Colon (tissue), 2 donors: ENCODE data around the gene SYNGAP1.

Experiments
- FAIRE-seq: peaks from 2 replicates; lab custom pipeline; 2012; peaks lifted over from hg19 to GRCh38; lab: Jason Lieb, UNC
- donor health status: control.
- donor health status: control.

Gene SYNGAP1

GRCh38 chr6:33404884-33405283 lies 15.0 kb upstream of the SYNGAP1 start:
- FAIRE-seq = no peak

- no peak for FAIRE-seq
Observed at GRCh38 chr6:33405386-33405940, 14.4 kb upstream of the SYNGAP1 start.

GRCh38 chr6:33406126-33406525 lies 13.7 kb upstream of the SYNGAP1 start:
- no peak for FAIRE-seq

- FAIRE-seq = no peak
Observed at GRCh38 chr6:33407132-33407718, 12.6 kb upstream of the SYNGAP1 start.

GRCh38 chr6:33410050-33410710 lies 9.7 kb upstream of the SYNGAP1 start:
- no peak for FAIRE-seq

- no peak for FAIRE-seq
Observed at GRCh38 chr6:33410711-33411631, 8.9 kb upstream of the SYNGAP1 start, which contains the start of gene PHF1. Gene PHF1 (plus strand): TSS chr6:33411014. CDS start chr6:33412264, 1,250 bp downstream.

GRCh38 chr6:33411632-33412005 lies 8.2 kb upstream of the SYNGAP1 start:
- no peak for FAIRE-seq

GRCh38 chr6:33412140-33413009 lies 7.5 kb upstream of the SYNGAP1 start:
- no peak for FAIRE-seq

- no peak for FAIRE-seq
Observed at GRCh38 chr6:33413241-33414120, 6.4 kb upstream of the SYNGAP1 start.

- FAIRE-seq = no peak
Observed at GRCh38 chr6:33414592-33415271, 5.1 kb upstream of the SYNGAP1 start.

- FAIRE-seq = no peak
Observed at GRCh38 chr6:33415831-33416230, 4.0 kb upstream of the SYNGAP1 start.

- no peak for FAIRE-seq
Observed at GRCh38 chr6:33416386-33417127, 3.3 kb upstream of the SYNGAP1 start.

GRCh38 chr6:33417128-33417902 lies 2.5 kb upstream of the SYNGAP1 start:
- FAIRE-seq = no peak

GRCh38 chr6:33417903-33418689 lies 1.8 kb upstream of the SYNGAP1 start, which contains the start of gene CUTA:
Gene CUTA (minus strand): TSS chr6:33418107. CDS start chr6:33418000, 107 bp downstream.
- FAIRE-seq = peak; percentile 96

- no peak for FAIRE-seq
Observed at GRCh38 chr6:33418690-33419291, 1.1 kb upstream of the SYNGAP1 start.

- FAIRE-seq = no peak
Observed at GRCh38 chr6:33420491-33421343, 852 bp downstream of the SYNGAP1 start.
